C4-2B (cell line): ENCODE data around the gene ADAT3.
"Not testable (repeated sequence)": the region's sequence is repeated elsewhere in the genome, so short reads cannot be mapped to it uniquely, and the experiment has no call there.

Source experiments
- H3K27ac ChIP-seq: fragments of 450-650 bp; 2 replicates; pipeline ENCODE4 v1.5.1; 2017
- CTCF ChIP-seq: fragments of 450-650 bp; conservative IDR thresholded peaks from 2 replicates; pipeline ENCODE4 v1.5.1; 2017; ENCODE audit warnings: mild to moderate bottlenecking
- ZFX ChIP-seq: fragments of 450-650 bp; IDR thresholded peaks from 2 replicates; pipeline ENCODE4 v1.6.1; 2017

ADAT3 gene

GRCh38 chr19:1880611-1881392 lies 24.4 kb upstream of the ADAT3 start:
- no peak for TF ChIP-seq ZFX
- no peak for TF ChIP-seq CTCF
- H3K27ac ChIP-seq, result no peak overlapping the region

DNA sequence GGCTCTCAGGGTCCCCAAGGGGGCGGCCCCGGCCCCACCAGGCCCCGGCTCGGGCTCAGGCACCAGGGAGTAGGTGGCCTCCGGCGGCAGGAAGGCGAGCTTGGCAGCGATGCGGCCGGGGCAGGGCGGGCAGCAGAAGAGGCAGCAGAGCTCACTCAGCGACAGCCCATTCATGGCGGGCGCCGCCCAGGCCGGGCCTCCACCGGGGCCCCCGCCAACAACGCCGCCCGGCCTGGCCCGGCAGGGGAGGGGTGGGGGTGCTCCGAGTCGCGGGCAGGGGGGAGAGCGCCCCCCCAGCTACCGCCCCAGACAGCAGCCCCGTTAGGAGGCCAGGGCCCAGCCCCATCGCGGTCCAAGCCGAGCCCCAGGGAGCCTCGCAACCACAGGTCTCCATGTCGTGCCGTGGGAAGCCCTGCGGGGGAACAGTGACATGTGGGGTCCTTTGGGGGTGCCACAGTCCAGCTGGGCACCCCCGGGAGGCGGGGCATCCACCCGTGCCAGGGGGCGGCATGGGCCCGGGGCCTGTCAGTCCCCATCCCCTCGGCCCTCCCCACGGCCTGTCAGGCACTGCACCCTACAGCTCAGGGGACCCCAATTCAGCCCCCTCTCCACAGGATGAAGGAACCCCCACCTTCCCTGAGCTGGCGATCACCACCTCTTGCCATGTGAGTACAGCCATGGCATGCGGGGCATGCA lies 23.7 kb upstream of the ADAT3 start:
- H3K27ac ChIP-seq, result not testable (repeated sequence)

DNA sequence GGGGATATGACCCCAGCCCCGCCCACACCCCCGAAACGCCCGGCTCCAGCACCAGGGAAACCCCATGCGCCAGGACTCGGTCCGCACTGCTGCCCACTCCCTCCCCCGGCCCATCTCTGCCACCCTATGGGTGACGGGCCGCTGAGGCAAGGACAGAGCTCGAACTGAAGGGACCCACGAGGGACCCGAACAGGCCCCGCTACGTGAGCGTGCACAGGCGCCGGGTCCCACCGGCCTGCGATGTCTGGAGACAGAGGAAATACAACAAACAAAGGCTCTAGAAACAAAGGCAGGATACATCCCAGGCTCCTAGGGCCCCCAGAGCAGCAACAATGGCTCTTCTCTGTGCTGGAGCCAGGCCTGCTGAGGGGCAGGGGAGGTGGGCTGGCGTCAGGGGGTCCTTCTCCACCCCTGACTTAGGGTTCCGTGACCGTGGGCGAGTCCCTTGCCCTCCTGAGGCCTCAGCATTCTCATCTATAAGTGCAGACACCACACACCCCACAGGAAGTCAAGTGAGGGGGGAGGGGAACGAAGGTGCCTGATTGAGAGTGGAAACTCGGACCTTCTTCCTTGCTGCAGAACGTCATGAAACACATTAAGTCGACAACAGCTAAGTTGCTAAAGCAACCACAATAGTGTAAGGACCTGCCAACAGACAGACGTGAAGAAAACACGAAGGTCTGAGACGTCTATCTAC lies 23.0 kb upstream of the ADAT3 start:
- TF ChIP-seq ZFX, result no peak
- no peak for TF ChIP-seq CTCF

DNA sequence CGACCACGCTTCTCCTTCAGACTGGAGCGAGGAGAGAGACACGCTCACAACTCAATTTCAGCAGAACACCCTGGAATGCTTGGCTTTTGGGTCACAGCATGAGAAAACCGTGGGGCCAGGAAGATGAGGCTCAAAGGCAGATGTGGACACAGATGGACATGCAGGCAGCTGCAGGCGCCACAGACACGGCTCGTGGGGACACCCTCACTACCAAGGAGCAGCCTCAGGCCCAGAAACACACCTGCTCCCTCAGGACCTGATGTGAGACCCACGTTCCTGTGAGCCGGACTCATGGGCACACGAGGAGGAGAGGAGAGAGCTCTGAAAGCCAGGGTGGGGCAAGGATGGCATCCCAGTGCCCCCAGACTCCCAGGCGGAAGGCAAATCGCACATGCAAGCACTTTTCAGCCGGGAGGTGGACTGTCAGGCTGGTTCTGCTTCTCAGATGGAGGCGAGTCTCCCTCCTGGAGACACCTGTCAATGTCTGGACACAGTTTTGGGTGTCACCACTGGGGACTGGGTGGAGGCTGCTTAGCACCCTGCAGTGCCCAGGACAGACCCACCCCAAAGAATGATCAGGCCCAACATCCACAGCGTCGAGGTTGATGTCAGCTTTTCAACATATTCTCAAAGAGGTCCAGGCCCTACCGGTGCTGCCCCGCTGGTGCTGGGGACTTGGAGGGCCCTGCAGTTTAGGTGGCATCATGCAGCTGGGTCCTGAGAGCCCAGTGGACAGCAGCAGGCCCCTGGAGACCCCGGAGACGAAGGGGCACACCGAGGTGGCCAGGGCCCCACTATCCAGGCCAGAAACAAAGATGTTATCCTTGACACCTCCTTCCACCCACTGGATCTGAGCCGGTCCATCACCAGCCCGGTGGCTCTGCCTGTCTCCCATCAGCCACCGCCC lies 22.2 kb upstream of the ADAT3 start:
- TF ChIP-seq CTCF (no peak), ZFX (no peak)
- peak overlapping the region; percentile 80; the same call in 1 of the 2 replicates for H3K27ac ChIP-seq

More for the DNA sequence above, 23.0 kb upstream of the ADAT3 start:
- H3K27ac ChIP-seq, result no peak overlapping the region

- H3K27ac ChIP-seq, result peak overlapping the region; percentile 80
- TF ChIP-seq ZFX, result no peak
- no peak for TF ChIP-seq CTCF
These were observed 21.4 kb upstream of the ADAT3 start for GRCh38 chr19:1883784-1884183.

GRCh38 chr19:1884291-1884718 lies 20.9 kb upstream of the ADAT3 start:
- peak overlapping the region; percentile 80 for H3K27ac ChIP-seq
- no peak for TF ChIP-seq CTCF
- TF ChIP-seq ZFX, result no peak

- TF ChIP-seq CTCF (no peak), ZFX (peak; percentile 84; the same call in 1 of the 2 replicates)
- H3K27ac ChIP-seq, result peak overlapping the region; percentile 80
These were observed 20.4 kb upstream of the ADAT3 start for GRCh38 chr19:1884719-1885334.

GRCh38 chr19:1885398-1886119 lies 19.6 kb upstream of the ADAT3 start, which contains the start of gene ABHD17A:
Gene ABHD17A (minus strand): TSS chr19:1885496. CDS start chr19:1881566, 3,930 bp downstream.
- peak within 1 kb of the TSS; percentile 80 for H3K27ac ChIP-seq

DNA sequence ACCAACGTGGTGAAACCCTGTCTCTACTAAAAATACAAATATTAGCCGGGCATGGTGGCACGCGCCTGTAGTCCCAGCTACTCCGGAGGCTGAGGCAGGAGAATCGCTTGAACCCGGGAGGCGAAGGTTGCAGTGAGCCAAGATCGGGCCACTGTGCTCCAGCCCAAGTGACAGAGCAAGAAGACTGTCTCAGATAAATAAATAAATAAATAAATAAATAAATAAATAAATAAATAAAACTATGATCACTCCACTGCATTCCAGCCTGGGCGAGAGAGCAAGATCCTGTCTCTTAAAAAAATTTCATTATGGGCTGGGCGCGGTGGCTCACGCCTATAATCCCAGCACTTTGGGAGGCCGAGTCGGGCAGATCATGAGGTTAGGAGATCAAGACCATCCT lies 18.8 kb upstream of the ADAT3 start:
- not testable (repeated sequence) for H3K27ac ChIP-seq
